ENCODE measurements around the gene TTF1. TPM values are rescaled to one million over a fixed set of nuclear protein-coding genes. Genes with fewer than 3 reads are reported as not detected.

Gene TTF1
- polyA plus RNA-seq, 4 donors: 17.0 to 20.8 (median 20.3) TPM

Other genes with a start within 250 kb of the TTF1 start
- under 1 TPM; 0.17 to 0.64 (median 0.24) TPM for gene NTNG2, start 244.8 kb downstream of the TTF1 start, polyA plus RNA-seq (ENCODE audit: insufficient read length in 4 of 4)
- gene SETX, start 51.9 kb downstream of the TTF1 start, polyA plus RNA-seq (ENCODE audit: insufficient read length in 4 of 4): 10 to 100 TPM; 43.8 to 52.7 (median 46.4) TPM
- 1 to 10 TPM in 1 of 4 donors, under 1 TPM in 3; 0.79 to 2.0 (median 0.91) TPM for gene CFAP77, start 3.4 kb upstream of the TTF1 start, polyA plus RNA-seq (ENCODE audit: insufficient read length in 4 of 4)
- not detected for gene BARHL1, start 175.8 kb upstream of the TTF1 start, polyA plus RNA-seq (ENCODE audit: insufficient read length in 4 of 4)